ENCODE measurements around the gene PLPPR3. TPM values are rescaled to one million over a fixed set of nuclear protein-coding genes. Genes with fewer than 3 reads are reported as not detected.

The PLPPR3 gene
- polyA plus RNA-seq, 1 of the 3 experiments (the other 2 are of a cell fraction): 1.6 TPM

DNA sequence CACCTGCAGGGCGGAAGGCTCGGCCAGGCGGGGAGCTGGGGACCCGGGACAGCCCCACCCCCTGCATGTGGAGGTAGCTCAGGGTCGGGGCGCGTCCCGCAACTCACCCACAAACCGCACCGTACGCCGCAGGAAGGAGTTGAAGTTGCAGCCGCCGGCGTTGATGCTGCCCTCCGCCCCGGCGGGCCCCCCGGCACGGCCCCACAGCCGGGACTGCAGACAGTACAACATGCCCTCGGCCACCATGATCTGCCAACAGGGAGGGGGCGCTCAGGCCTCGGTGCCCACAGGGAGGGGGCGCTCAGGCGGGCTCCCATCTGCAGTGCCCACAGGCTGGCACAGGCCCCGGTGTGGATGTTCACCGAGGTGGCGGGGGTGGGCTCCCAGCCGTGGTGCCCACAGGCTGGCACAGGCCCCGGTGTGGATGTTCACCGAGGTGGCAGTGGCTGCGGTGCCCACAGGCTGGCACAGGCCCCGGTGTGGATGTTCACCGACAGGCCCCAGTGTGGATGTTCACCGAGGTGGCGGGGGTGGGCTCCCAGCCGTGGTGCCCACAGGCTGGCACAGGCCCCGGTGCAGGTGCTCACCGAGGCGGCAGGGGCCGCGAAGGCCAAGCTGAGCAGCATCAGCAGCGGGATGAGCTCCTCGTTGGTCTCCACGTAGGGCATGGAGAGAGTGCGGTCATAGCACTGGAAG, 6.5 kb downstream of the PLPPR3 start:
- 97% methylated on average over 5 of the region's 47 CpGs for WGBS (ENCODE audit: low lambda C conversion rate)
- H4K20me1 ChIP-seq (ENCODE audit: insufficient read depth): peaks cover 19% of the 10 kb centered on the region
- no peak for DNase-seq
- H3F3A ChIP-seq (replicated peaks; ENCODE audit: insufficient read depth): peaks cover 16% of the 10 kb centered on the region
- no peak overlapping the region for H3K4me2 ChIP-seq
- no peak overlapping the region for H3K9ac ChIP-seq
- POLR2A ChIA-PET: interaction anchor here (0.7 to 1.5 kb wide), 3 partner anchors 10 to 14 kb away, joined by 4 to 6 read pairs (median 5); no protein-coding TSS in a partner anchor
- no peaks in the 10 kb centered on the region for H3K4me1 ChIP-seq (ENCODE audit: control insufficient read depth in 1 of 2, insufficient read depth in 2 of 2, low read depth in 1 of 2, low read length in 1 of 2)
- TF ChIP-seq TCF12 (IDR thresholded peaks at IDR 0.05) (no peak), RAD21 (IDR thresholded peaks at IDR 0.05; ENCODE audit: low read length) (no peak), NRF1 (IDR thresholded peaks at IDR 0.05; ENCODE audit: low read depth, low read length) (no peak), RXRA (IDR thresholded peaks at IDR 0.05; ENCODE audit: borderline replicate concordance, low read depth) (no peak), FOXJ3 (CRISPR knock-in tag; IDR thresholded peaks at IDR 0.05) (no peak), NFIC (IDR thresholded peaks at IDR 0.05; ENCODE audit: borderline replicate concordance) (no peak), SIN3A (IDR thresholded peaks at IDR 0.05; ENCODE audit: borderline replicate concordance, low read depth, low read length) (no peak), YY1 (IDR thresholded peaks at IDR 0.05; ENCODE audit: low read depth) (no peak)
- TF ChIP-seq, protein P1, sequence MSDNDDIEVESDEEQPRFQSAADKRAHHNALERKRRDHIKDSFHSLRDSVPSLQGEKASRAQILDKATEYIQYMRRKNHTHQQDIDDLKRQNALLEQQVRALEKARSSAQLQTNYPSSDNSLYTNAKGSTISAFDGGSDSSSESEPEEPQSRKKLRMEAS (IDR thresholded peaks at IDR 0.05; ENCODE audit: low read depth): no peak
- TF ChIP-seq, protein P2, sequence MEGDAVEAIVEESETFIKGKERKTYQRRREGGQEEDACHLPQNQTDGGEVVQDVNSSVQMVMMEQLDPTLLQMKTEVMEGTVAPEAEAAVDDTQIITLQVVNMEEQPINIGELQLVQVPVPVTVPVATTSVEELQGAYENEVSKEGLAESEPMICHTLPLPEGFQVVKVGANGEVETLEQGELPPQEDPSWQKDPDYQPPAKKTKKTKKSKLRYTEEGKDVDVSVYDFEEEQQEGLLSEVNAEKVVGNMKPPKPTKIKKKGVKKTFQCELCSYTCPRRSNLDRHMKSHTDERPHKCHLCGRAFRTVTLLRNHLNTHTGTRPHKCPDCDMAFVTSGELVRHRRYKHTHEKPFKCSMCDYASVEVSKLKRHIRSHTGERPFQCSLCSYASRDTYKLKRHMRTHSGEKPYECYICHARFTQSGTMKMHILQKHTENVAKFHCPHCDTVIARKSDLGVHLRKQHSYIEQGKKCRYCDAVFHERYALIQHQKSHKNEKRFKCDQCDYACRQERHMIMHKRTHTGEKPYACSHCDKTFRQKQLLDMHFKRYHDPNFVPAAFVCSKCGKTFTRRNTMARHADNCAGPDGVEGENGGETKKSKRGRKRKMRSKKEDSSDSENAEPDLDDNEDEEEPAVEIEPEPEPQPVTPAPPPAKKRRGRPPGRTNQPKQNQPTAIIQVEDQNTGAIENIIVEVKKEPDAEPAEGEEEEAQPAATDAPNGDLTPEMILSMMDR (IDR thresholded peaks at IDR 0.05): no peak
- TF ChIP-seq, protein P3, sequence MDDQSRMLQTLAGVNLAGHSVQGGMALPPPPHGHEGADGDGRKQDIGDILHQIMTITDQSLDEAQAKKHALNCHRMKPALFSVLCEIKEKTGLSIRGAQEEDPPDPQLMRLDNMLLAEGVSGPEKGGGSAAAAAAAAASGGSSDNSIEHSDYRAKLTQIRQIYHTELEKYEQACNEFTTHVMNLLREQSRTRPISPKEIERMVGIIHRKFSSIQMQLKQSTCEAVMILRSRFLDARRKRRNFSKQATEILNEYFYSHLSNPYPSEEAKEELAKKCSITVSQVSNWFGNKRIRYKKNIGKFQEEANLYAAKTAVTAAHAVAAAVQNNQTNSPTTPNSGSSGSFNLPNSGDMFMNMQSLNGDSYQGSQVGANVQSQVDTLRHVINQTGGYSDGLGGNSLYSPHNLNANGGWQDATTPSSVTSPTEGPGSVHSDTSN (IDR thresholded peaks at IDR 0.05): no peak
- TF ChIP-seq, protein P4, sequence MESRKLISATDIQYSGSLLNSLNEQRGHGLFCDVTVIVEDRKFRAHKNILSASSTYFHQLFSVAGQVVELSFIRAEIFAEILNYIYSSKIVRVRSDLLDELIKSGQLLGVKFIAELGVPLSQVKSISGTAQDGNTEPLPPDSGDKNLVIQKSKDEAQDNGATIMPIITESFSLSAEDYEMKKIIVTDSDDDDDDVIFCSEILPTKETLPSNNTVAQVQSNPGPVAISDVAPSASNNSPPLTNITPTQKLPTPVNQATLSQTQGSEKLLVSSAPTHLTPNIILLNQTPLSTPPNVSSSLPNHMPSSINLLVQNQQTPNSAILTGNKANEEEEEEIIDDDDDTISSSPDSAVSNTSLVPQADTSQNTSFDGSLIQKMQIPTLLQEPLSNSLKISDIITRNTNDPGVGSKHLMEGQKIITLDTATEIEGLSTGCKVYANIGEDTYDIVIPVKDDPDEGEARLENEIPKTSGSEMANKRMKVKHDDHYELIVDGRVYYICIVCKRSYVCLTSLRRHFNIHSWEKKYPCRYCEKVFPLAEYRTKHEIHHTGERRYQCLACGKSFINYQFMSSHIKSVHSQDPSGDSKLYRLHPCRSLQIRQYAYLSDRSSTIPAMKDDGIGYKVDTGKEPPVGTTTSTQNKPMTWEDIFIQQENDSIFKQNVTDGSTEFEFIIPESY (IDR thresholded peaks at IDR 0.05; ENCODE audit: borderline replicate concordance, low read depth): no peak
- no peaks in the 10 kb centered on the region for H3K9me2 ChIP-seq
- no peaks in the 10 kb centered on the region for H3K27me3 ChIP-seq (ENCODE audit: insufficient read depth)
- peaks cover 11 to 20% of the 10 kb centered on the region in 2 experiments for H3K36me3 ChIP-seq (replicated peaks in 1 of 2; ENCODE audit: control insufficient read depth in 1 of 2, insufficient read depth in 2 of 2, low read length in 1 of 2)
- H3K9me3 ChIP-seq: no peaks in the 10 kb centered on the region
- CTCF ChIA-PET: interaction anchor here (1.0 kb wide), 1 partner anchor 45 kb away, joined by 3 read pairs; no protein-coding TSS in a partner anchor
- no peak overlapping the region for H3K4me3 ChIP-seq (ENCODE audit: low read depth in 2 of 2, low read length in 1 of 2)
- H2AFZ ChIP-seq (ENCODE audit: low read depth): no peak overlapping the region
- H3K79me2 ChIP-seq (ENCODE audit: insufficient read depth): no peaks in the 10 kb centered on the region
- no peak overlapping the region for H3K27ac ChIP-seq (ENCODE audit: low read depth in 2 of 2, low read length in 1 of 2)
